Chondrocyte (in vitro differentiated cells): ENCODE data around the gene CDH6. TPM values are rescaled to one million over a fixed set of nuclear protein-coding genes. Genes with fewer than 3 reads are reported as not detected.

Experiments used
- DNase-seq: peaks from one replicate; pipeline ENCODE4 v3.0.0; 2021; ENCODE audit warnings: mixed read lengths, low spot score
- H3K27ac Mint-ChIP-seq: one replicate; pipeline ENCODE4 v1.8.0; 2021; ENCODE audit warnings: mild to moderate bottlenecking, moderate library complexity, mixed read lengths; ENCODE audit not compliant: unreplicated experiment
- H3K27me3 Mint-ChIP-seq: 2 replicates; pipeline ENCODE4 v1.8.0; 2021; ENCODE audit warnings: low read depth, mixed read lengths
- H3K36me3 Mint-ChIP-seq: 2 replicates; pipeline ENCODE4 v1.8.0; 2021; ENCODE audit warnings: low read depth, mixed read lengths
- H3K4me1 Mint-ChIP-seq: 2 replicates; pipeline ENCODE4 v1.8.0; 2021; ENCODE audit warnings: low read depth, mild to moderate bottlenecking, mixed read lengths
- H3K4me3 Mint-ChIP-seq: one replicate; pipeline ENCODE4 v1.8.0; 2021; ENCODE audit warnings: mild to moderate bottlenecking, moderate library complexity, mixed read lengths; ENCODE audit not compliant: unreplicated experiment
- H3K9me3 Mint-ChIP-seq: 2 replicates; pipeline ENCODE4 v1.8.0; 2021; ENCODE audit warnings: low read depth, mixed read lengths
- total RNA-seq: library from RNA; stranded (reverse); gene quantifications from 3 replicates; pipeline ENCODE4 v1.2.1, GENCODE V29; 2021
- TF ChIP-seq, protein P1 (sequence below): fragments of 200-600 bp; sonication (generic); IDR thresholded peaks from 2 replicates; pipeline ENCODE4 v1.5.0; 2021; ENCODE audit warnings: antibody characterized with exemption, mild to moderate bottlenecking, moderate library complexity

CDH6 gene
- total RNA-seq, 1 donor from 2014 or later: 50.7 TPM

DNA sequence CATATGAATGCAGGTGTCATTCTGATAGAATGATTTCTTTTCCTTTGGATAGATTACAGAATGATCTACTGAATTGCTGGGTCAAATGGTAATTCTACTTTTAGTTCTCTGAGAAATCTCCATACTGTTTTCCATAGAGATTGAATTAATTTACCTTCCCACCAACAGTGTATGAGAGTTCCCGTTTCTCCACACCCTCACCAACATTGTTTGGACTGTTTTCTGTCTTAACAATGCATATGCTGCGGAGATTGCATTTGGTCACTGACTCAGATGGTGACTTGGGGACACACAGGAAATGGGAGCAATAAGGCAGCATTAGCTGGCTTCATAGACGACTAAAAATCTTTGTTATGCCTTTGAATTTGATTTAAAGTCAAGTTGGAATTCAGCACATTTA lies 95.9 kb downstream of the CDH6 start:
- DNase-seq: no peak
- Mint-ChIP-seq H3K27ac (no peak overlapping the region), H3K4me1 (peaks cover 34% of the 10 kb centered on the region), H3K27me3 (no peaks in the 10 kb centered on the region), H3K36me3 (peaks cover 1% of the 10 kb centered on the region), H3K4me3 (no peak overlapping the region), H3K9me3 (no peaks in the 10 kb centered on the region)
- TF ChIP-seq, protein P1, sequence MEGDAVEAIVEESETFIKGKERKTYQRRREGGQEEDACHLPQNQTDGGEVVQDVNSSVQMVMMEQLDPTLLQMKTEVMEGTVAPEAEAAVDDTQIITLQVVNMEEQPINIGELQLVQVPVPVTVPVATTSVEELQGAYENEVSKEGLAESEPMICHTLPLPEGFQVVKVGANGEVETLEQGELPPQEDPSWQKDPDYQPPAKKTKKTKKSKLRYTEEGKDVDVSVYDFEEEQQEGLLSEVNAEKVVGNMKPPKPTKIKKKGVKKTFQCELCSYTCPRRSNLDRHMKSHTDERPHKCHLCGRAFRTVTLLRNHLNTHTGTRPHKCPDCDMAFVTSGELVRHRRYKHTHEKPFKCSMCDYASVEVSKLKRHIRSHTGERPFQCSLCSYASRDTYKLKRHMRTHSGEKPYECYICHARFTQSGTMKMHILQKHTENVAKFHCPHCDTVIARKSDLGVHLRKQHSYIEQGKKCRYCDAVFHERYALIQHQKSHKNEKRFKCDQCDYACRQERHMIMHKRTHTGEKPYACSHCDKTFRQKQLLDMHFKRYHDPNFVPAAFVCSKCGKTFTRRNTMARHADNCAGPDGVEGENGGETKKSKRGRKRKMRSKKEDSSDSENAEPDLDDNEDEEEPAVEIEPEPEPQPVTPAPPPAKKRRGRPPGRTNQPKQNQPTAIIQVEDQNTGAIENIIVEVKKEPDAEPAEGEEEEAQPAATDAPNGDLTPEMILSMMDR: no peak

DNA sequence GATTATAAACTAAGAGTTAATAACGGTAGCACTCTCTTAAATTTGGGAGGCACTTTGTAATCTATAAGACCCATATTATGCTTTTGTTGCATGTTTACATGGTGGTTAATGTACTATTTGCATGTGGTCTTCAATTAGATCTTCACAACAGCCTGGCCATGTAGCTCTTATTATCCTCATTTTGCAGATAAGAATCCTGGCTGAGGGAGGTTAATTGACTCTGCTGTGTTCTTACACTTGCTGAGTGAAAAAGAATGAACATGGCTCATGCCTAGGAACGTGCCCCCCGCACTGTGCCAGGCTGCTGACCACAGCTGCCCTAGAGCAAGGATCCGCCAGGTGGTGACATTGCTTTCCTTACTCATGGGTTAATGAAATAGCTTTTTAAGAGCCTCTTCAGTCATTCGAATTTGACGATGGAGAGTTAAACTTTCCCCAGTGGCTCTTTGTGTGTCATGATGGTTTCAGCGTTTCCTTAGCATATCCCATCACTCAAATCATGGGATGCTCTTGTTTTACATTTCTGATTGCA lies 97.9 kb downstream of the CDH6 start:
- Mint-ChIP-seq H3K4me3 (no peak overlapping the region), H3K27ac (no peak overlapping the region), H3K36me3 (peaks cover 3% of the 10 kb centered on the region), H3K9me3 (no peaks in the 10 kb centered on the region), H3K4me1 (peaks cover 25% of the 10 kb centered on the region), H3K27me3 (no peaks in the 10 kb centered on the region)
- DNase-seq: no peak
- TF ChIP-seq, protein P1: no peak

DNA sequence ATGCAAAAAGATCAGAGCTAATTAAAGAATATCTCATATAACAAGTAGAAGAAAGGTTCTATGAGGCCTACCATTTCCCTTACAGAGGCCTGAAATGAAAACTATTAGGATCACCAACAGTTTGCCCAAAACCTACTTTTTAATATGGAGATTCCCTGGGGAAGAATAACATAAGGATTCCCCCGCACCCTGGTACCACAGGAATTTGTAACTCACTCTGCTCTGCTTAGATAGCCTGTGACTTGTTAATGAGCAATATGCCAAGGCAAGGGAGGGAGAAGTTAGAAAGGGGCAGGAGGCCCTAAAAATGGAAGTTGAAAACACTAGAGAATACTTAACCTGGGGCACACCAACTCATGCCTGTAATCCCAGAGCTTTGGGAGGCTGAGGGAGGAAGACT lies 107.0 kb downstream of the CDH6 start:
- H3K4me1 Mint-ChIP-seq: peaks cover 13% of the 10 kb centered on the region
- H3K36me3 Mint-ChIP-seq: peaks cover 29% of the 10 kb centered on the region
- H3K4me3 Mint-ChIP-seq: no peak overlapping the region
- DNase-seq: no peak
- H3K27ac Mint-ChIP-seq: no peak overlapping the region
- H3K9me3 Mint-ChIP-seq: no peaks in the 10 kb centered on the region
- no peaks in the 10 kb centered on the region for H3K27me3 Mint-ChIP-seq
- TF ChIP-seq, protein P1: no peak

DNA sequence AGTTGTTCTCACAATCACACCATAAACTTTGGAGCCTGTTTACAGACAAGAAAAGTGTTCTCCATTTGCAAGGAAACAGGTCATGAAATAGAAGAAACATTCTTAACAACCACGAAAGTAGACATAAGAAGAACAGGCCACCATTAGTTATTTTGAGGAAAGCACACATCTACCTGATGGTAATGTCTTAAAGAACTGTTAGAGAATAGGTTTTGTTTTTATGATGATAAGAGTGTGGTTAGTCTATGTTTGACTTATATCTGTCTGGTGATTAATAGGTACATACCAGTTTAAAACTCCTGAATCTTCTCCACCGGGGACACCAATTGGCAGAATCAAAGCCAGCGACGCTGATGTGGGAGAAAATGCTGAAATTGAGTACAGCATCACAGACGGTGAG lies 108.3 kb downstream of the CDH6 start:
- Mint-ChIP-seq H3K4me3 (no peak overlapping the region), H3K9me3 (no peaks in the 10 kb centered on the region), H3K27ac (no peak overlapping the region), H3K27me3 (no peaks in the 10 kb centered on the region), H3K4me1 (peaks cover 13% of the 10 kb centered on the region), H3K36me3 (peaks cover 29% of the 10 kb centered on the region)
- TF ChIP-seq, protein P1: no peak
- no peak for DNase-seq

- Mint-ChIP-seq H3K27me3 (no peaks in the 10 kb centered on the region), H3K36me3 (peaks cover 29% of the 10 kb centered on the region), H3K9me3 (no peaks in the 10 kb centered on the region), H3K4me1 (peaks cover 9% of the 10 kb centered on the region), H3K27ac (no peak overlapping the region), H3K4me3 (no peak overlapping the region)
- DNase-seq: no peak
- TF ChIP-seq, protein P1: no peak
Observed at GRCh38 chr5:31303688-31304087, 110.2 kb downstream of the CDH6 start.
